Mucosa of descending colon (tissue), 3 donors: ENCODE measurements around the gene NPTX2. TPM values are rescaled to one million over a fixed set of nuclear protein-coding genes. Genes with fewer than 3 reads are reported as not detected.
A peak's percentile ranks its signal among the peaks of the same experiment; 100 is the strongest.

Experiments
- ATAC-seq: fragments of 200-7000 bp; cut with Tn5 transposase; one replicate; pipeline ENCODE4 v1.9.1; 2020; ENCODE audit warnings: mild to moderate bottlenecking, moderate library complexity
- DNase-seq, 3 donors: peaks; one replicate each; pipeline ENCODE4 v3.0.0-alpha.2; 2020
- H3K36me3 ChIP-seq: fragments of 200-600 bp; one replicate; pipeline ENCODE4 v1.8.0; 2021; ENCODE audit warnings: low read depth, mild to moderate bottlenecking
- H3K4me1 ChIP-seq: fragments of 200-600 bp; one replicate; pipeline ENCODE4 v1.8.0; 2021; ENCODE audit warnings: low read depth, mild to moderate bottlenecking
- H3K4me3 ChIP-seq: fragments of 200-600 bp; one replicate; pipeline ENCODE4 v1.8.0; 2021; ENCODE audit warnings: mild to moderate bottlenecking
- H3K9me3 ChIP-seq: fragments of 200-600 bp; one replicate; pipeline ENCODE4 v1.8.0; 2021; ENCODE audit warnings: mild to moderate bottlenecking
- CTCF ChIP-seq: fragments of 200-600 bp; IDR thresholded peaks from one replicate; pipeline ENCODE4 v1.8.0; 2022; ENCODE audit warnings: antibody characterized with exemption, mild to moderate bottlenecking
- intact Hi-C, 2 donors: fragments of 100-400 bp; cut with DNase I in 1 of 2; cut with micrococcal nuclease in 1 of 2; formaldehyde crosslinking; loops; one replicate each; pipeline versions ENCODE4 v1.11.0 to v1.11.1; 2022; cut with DNase I, micrococcal nuclease
- long read RNA-seq, 2 donors: library from polyadenylated mRNA; unstranded; transcript quantifications; one replicate each; pipeline ENCODE4 v2.0.0, GENCODE V29; 2019 to 2021
- total RNA-seq, 3 donors: library from RNA; stranded (reverse); fragmentation: NEBNext Ultra II Directional in 2 of 3; extraction: Animal tissue kit (Norgen Biotek cat#: 25700) in 2 of 3; gene quantifications; one replicate each; pipeline versions ENCODE4 v1.2.1 to v1.2.4, GENCODE V29; 2021 to 2023
- donor health status: DM: no; HTN: no; CAD: no; lungs with moderate emphysema.
- donor health status: DM: no; HTN: no; CAD: no.
- donor health status: DM: no; HTN: yes; CAD: no.

Gene NPTX2
- 10 to 100 TPM in 1 of 3 donors, 1 to 10 TPM in 2; 2.2 to 15.5 (median 3.7) TPM for total RNA-seq
- long read RNA-seq, donor 1, partial matches to known transcripts = 2 of 7 reads
- long read RNA-seq, donor 1, other reads (novel, unspliced or antisense) = 1 of 7 reads
- long read RNA-seq, donor 2, partial matches to known transcripts = 1 of 2 reads
- long read RNA-seq, donor 2, other reads (novel, unspliced or antisense) = 0 of 2 reads

- no peak within 1 kb of the TSS for H3K4me3 ChIP-seq
- DNase-seq (peak in 2 of 3 donors; percentile 61), ATAC-seq (peak; percentile 88)
- no peaks in the 10 kb centered on the region for H3K36me3 ChIP-seq
- no peaks in the 10 kb centered on the region for H3K9me3 ChIP-seq
- intact Hi-C loops = no loop called here
- no peak for TF ChIP-seq CTCF
- no peaks in the 10 kb centered on the region for H3K4me1 ChIP-seq
These were observed at the start of gene NPTX2 for GRCh38 chr7:98617051-98617959. TSS of gene NPTX2 (plus strand) at chr7:98617285. CDS start at chr7:98617462, 177 bp downstream.

GRCh38 chr7:98567991-98568390, 49.1 kb upstream of the NPTX2 start:
- intact Hi-C loops = no loop called here
- Histone ChIP-seq H3K4me3 (no peak overlapping the region), H3K36me3 (no peaks in the 10 kb centered on the region), H3K9me3 (no peaks in the 10 kb centered on the region), H3K4me1 (no peaks in the 10 kb centered on the region)
- no peak for ATAC-seq
- TF ChIP-seq CTCF = no peak
- no peak for DNase-seq

GRCh38 chr7:98568891-98569290, 48.2 kb upstream of the NPTX2 start:
- TF ChIP-seq CTCF = no peak
- no peak overlapping the region for H3K4me3 ChIP-seq
- H3K4me1 ChIP-seq = no peaks in the 10 kb centered on the region
- H3K9me3 ChIP-seq = no peaks in the 10 kb centered on the region
- no peak for ATAC-seq
- no peaks in the 10 kb centered on the region for H3K36me3 ChIP-seq
- no peak for DNase-seq
- intact Hi-C loops = no loop called here

GRCh38 chr7:98569691-98570337, 47.3 kb upstream of the NPTX2 start:
- Histone ChIP-seq H3K4me1 (no peaks in the 10 kb centered on the region), H3K9me3 (no peaks in the 10 kb centered on the region), H3K36me3 (no peaks in the 10 kb centered on the region), H3K4me3 (no peak overlapping the region)
- no peak for TF ChIP-seq CTCF
- intact Hi-C loops = no loop called here
- DNase-seq = no peak
- peak; percentile 62 for ATAC-seq

GRCh38 chr7:98571006-98571405, 46.1 kb upstream of the NPTX2 start:
- ATAC-seq (no peak), DNase-seq (no peak)
- intact Hi-C loops = no loop called here
- Histone ChIP-seq H3K36me3 (no peaks in the 10 kb centered on the region), H3K9me3 (peaks cover 8% of the 10 kb centered on the region), H3K4me1 (no peaks in the 10 kb centered on the region), H3K4me3 (no peak overlapping the region)
- no peak for TF ChIP-seq CTCF
